SKM-1 treated with dmso at 0.1 percent for 144 hours (cell line): ENCODE data around the gene NRDE2.

ENCODE experiments used
- DNase-seq: peaks from one replicate; lab custom pipeline; 2025; ENCODE audit not compliant: unreplicated experiment; lab: John Stamatoyannopoulos, UW

NRDE2 gene

GRCh38 chr14:90297876-90298629 is 33.7 kb downstream of the NRDE2 start:
- DNase-seq = no peak

GRCh38 chr14:90296641-90297040 is 35.1 kb downstream of the NRDE2 start:
- no peak for DNase-seq

- peak; percentile 81 for DNase-seq
Measured at GRCh38 chr14:90295870-90296516, 35.7 kb downstream of the NRDE2 start.

GRCh38 chr14:90294872-90295271 is 36.9 kb downstream of the NRDE2 start:
- peak; percentile 78 for DNase-seq

GRCh38 chr14:90293766-90294730 is 37.7 kb downstream of the NRDE2 start:
- no peak for DNase-seq

- DNase-seq = no peak
Measured at GRCh38 chr14:90291699-90292098, 40.0 kb downstream of the NRDE2 start.

- no peak for DNase-seq
Measured at GRCh38 chr14:90290337-90291011, 41.3 kb downstream of the NRDE2 start.

GRCh38 chr14:90288651-90289355 is 42.9 kb downstream of the NRDE2 start:
- no peak for DNase-seq

GRCh38 chr14:90287791-90288190 is 44.0 kb downstream of the NRDE2 start:
- no peak for DNase-seq

GRCh38 chr14:90281756-90282155 is 50.0 kb downstream of the NRDE2 start:
- no peak for DNase-seq

- no peak for DNase-seq
Measured at GRCh38 chr14:90281261-90281660, 50.5 kb downstream of the NRDE2 start.

GRCh38 chr14:90280096-90280495 is 51.6 kb downstream of the NRDE2 start:
- no peak for DNase-seq

- no peak for DNase-seq
Measured at GRCh38 chr14:90278199-90279175, 53.3 kb downstream of the NRDE2 start.

GRCh38 chr14:90277581-90278198 is 54.1 kb downstream of the NRDE2 start:
- no peak for DNase-seq

GRCh38 chr14:90276646-90277367 is 54.9 kb downstream of the NRDE2 start:
- no peak for DNase-seq

GRCh38 chr14:90275820-90276219 is 55.9 kb downstream of the NRDE2 start:
- no peak for DNase-seq

GRCh38 chr14:90275458-90275814 is 56.3 kb downstream of the NRDE2 start:
- DNase-seq = no peak

- no peak for DNase-seq
Measured at GRCh38 chr14:90274808-90275457, 56.8 kb downstream of the NRDE2 start.
